Mesodermal cell (in vitro differentiated cells): ENCODE results near the gene JSRP1.

Experiments
- H3K27ac ChIP-seq: 2 replicates; pipeline ENCODE4 v1.7.0; 2013; ENCODE audit warnings: mild to moderate bottlenecking, low read depth, low read length, moderate library complexity; ENCODE audit not compliant: severe bottlenecking
- H3K36me3 ChIP-seq: 2 replicates; pipeline ENCODE4 v1.7.1; 2013; ENCODE audit warnings: mild to moderate bottlenecking, low read length, moderate library complexity; ENCODE audit not compliant: control insufficient read depth, insufficient read depth
- H3K4me1 ChIP-seq: one replicate; pipeline ENCODE4 v1.7.1; 2013; ENCODE audit warnings: mild to moderate bottlenecking, low read length; ENCODE audit not compliant: insufficient read depth, control insufficient read depth, poor library complexity, severe bottlenecking
- H3K4me3 ChIP-seq: 2 replicates; pipeline ENCODE4 v1.7.0; 2013; ENCODE audit warnings: low read length, control low read depth, mild to moderate bottlenecking; ENCODE audit not compliant: insufficient read depth, poor library complexity, severe bottlenecking; ENCODE audit errors: extremely low read depth
- H3K9me3 ChIP-seq: 2 replicates; pipeline ENCODE4 v1.7.1; 2013; ENCODE audit warnings: mild to moderate bottlenecking, low read length, moderate library complexity; ENCODE audit not compliant: control insufficient read depth
- WGBS, 2 experiments: methylation state at CpG; one replicate each; pipeline ENCODE4 v1.1.5; 2013; ENCODE audit warnings: missing lambda C conversion rate in 2 of 2; ENCODE audit not compliant: insufficient coverage in 2 of 2; 5-methylcytosine and 5-hydroxymethylcytosine counted together

JSRP1 gene

GRCh38 chr19:2270423-2271233, 14.4 kb upstream of the JSRP1 start:
- Histone ChIP-seq H3K4me3 (peak overlapping the region; percentile 100), H3K9me3 (no peaks in the 10 kb centered on the region), H3K36me3 (peaks cover 42% of the 10 kb centered on the region), H3K27ac (peak overlapping the region; percentile 83), H3K4me1 (peaks cover 22% of the 10 kb centered on the region)
- 0 to 1% methylated on average over 39 to 70 of the region's 88 CpGs for WGBS, 2 experiments

GRCh38 chr19:2270157-2270422, 13.9 kb upstream of the JSRP1 start:
- H3K27ac ChIP-seq, result peak overlapping the region; percentile 83
- 0% methylated on average over 30 of the region's 30 CpGs for WGBS, 2 experiments
- peaks cover 38% of the 10 kb centered on the region for H3K36me3 ChIP-seq
- H3K9me3 ChIP-seq, result no peaks in the 10 kb centered on the region
- H3K4me3 ChIP-seq, result peak overlapping the region; percentile 100
- H3K4me1 ChIP-seq, result peaks cover 22% of the 10 kb centered on the region

DNA sequence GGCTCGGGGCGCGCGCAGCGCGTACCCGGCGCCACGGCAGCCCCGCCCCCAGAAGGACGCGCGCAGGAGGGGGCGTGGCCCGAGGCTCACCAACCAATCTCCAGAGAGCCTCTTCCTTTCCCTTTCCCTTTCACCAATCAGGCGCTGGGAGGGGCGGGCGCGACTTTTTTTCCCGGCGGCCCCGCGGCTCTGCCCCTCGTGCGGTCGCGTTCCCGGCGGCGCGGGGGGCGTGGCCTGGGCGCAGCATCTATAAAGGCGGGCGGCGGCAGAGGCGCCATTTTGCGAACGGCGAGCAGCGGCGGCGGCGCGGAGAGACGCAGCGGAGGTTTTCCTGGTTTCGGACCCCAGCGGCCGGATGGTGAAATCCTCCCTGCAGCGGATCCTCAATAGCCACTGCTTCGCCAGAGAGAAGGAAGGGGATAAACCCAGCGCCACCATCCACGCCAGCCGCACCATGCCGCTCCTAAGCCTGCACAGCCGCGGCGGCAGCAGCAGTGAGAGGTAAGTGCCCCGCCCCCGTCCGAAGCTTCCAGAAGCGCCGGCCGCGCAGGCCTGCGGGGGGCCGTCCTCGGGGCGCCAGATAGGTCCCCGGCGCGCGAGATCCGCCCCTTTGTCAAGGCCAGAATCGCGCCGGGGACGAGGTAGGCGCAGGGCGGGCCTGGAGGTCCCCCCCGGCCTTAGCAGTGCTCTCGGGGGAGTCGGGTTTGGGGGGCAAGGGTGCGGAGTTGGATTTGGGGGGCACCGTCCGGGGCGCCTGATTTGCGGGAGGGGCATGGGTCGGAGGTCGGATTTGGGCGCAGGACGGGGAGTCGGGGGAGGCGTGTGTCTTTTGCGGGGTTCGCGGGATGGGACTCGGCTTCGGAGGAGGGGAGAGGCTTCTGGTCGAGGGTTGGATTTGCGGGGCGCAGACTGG, 13.3 kb upstream of the JSRP1 start:
- Histone ChIP-seq H3K9me3 (no peaks in the 10 kb centered on the region), H3K27ac (peak overlapping the region; percentile 83), H3K36me3 (peaks cover 36% of the 10 kb centered on the region), H3K4me3 (peak overlapping the region; percentile 100), H3K4me1 (peaks cover 22% of the 10 kb centered on the region)
- 0% methylated on average over 54 to 69 of the region's 103 CpGs for WGBS, 2 experiments

DNA sequence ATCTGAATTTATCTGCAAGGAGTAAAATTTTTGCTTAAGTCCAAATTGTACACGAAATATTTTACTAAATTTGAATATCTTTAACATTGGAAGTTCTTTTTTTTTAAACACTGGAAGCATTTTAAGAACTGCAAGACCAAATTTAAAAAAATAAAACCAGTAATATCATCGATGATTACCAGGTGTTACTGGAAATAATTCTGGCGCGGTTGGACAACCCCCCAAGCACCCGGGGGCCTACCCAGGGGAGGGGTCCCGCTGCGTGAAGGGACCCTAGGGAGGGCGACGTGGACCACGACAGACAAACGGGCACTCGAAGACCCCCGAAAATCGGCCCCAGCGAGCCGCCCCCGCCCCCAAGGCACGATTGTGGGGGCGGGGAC, 12.6 kb upstream of the JSRP1 start:
- H3K4me3 ChIP-seq, result peak overlapping the region; percentile 100
- no peak overlapping the region for H3K27ac ChIP-seq
- WGBS, 2 experiments, result 3 to 5% methylated on average over 16 to 18 of the region's 19 CpGs
- H3K9me3 ChIP-seq, result no peaks in the 10 kb centered on the region
- H3K4me1 ChIP-seq, result peaks cover 17% of the 10 kb centered on the region
- H3K36me3 ChIP-seq, result peaks cover 30% of the 10 kb centered on the region

DNA sequence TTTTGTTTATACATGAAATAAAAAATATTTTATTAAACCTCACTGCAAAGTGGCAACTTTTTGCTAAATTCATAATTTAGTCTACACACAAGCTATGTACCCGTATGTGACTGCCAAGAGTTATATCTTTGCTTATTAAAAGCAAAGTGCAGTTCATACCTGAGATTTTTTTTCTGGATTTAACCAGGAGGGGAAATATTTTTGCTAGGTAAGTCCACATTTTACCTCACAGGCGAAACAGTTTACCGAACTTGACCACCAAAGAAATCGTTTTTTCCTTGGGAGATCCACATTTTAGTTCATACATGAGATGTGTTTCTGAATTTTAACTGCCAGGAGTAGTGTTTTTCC, 12.2 kb upstream of the JSRP1 start:
- WGBS, 2 experiments, result 79% methylated on average over 3 of the region's 4 CpGs
- peaks cover 28% of the 10 kb centered on the region for H3K36me3 ChIP-seq
- peaks cover 15% of the 10 kb centered on the region for H3K4me1 ChIP-seq
- H3K9me3 ChIP-seq, result no peaks in the 10 kb centered on the region
- H3K4me3 ChIP-seq, result peak overlapping the region; percentile 100
- H3K27ac ChIP-seq, result no peak overlapping the region

GRCh38 chr19:2266183-2266993, 10.2 kb upstream of the JSRP1 start:
- peaks cover 8% of the 10 kb centered on the region for H3K36me3 ChIP-seq
- no peak overlapping the region for H3K27ac ChIP-seq
- H3K4me1 ChIP-seq, result peaks cover 5% of the 10 kb centered on the region
- H3K9me3 ChIP-seq, result no peaks in the 10 kb centered on the region
- 79 to 90% methylated on average over 11 to 14 of the region's 18 CpGs for WGBS, 2 experiments
- no peak overlapping the region for H3K4me3 ChIP-seq

GRCh38 chr19:2261438-2262172, 5.4 kb upstream of the JSRP1 start:
- no peaks in the 10 kb centered on the region for H3K36me3 ChIP-seq
- H3K4me1 ChIP-seq, result peaks cover 3% of the 10 kb centered on the region
- no peaks in the 10 kb centered on the region for H3K9me3 ChIP-seq
- H3K27ac ChIP-seq, result no peak overlapping the region
- WGBS, 2 experiments, result 93 to 94% methylated on average over 5 of the region's 7 CpGs
- H3K4me3 ChIP-seq, result no peak overlapping the region

DNA sequence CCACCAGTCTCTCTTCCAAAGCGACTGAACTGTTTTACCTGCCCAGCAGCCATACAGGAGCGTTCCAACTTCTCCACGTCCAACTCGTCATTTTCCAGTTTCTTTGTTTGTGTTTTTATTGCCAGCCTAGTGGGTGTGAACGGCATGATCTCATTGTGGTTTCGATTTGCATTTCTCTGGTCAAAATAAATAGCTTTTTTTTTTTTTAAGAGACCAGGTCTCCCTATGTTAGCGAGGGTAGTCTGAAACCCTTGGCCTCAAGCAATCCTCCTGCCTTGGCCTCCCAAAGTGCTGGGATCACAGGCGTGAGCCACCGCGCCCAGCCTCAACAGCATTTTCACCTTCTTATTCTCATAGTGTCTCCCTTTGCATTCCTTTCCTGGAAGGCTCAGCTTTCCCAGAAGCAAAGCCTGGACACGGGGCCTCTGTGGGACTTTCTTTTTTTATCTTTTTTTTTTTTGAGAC, 4.2 kb upstream of the JSRP1 start:
- Histone ChIP-seq H3K4me3 (no peak overlapping the region), H3K27ac (no peak overlapping the region), H3K4me1 (no peaks in the 10 kb centered on the region), H3K36me3 (no peaks in the 10 kb centered on the region), H3K9me3 (no peaks in the 10 kb centered on the region)
- 92% methylated on average over 7 to 11 of the region's 11 CpGs for WGBS, 2 experiments

DNA sequence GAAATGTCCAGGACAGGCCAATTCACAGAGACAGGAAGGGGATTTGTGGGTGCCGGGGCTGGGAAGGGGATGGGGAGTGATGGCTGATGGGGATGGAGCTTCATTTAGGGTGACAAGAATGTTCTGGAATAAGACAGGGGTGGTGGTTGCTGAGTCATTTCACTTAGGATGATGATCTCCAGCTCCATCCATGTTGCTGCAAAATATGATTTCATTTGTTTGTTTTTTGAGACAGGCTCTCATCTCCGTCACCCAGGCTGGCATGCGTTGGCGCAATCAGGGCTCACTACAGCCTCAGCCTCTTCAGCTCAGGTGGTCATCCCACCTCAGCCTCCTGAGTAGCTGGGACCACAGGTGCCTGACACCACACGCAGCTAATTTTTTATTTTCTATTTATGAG, 3.1 kb upstream of the JSRP1 start:
- no peaks in the 10 kb centered on the region for H3K36me3 ChIP-seq
- no peaks in the 10 kb centered on the region for H3K4me1 ChIP-seq
- no peaks in the 10 kb centered on the region for H3K9me3 ChIP-seq
- no peak overlapping the region for H3K4me3 ChIP-seq
- WGBS, 2 experiments, result 94 to 97% methylated on average over 3 to 5 of the region's 5 CpGs
- no peak overlapping the region for H3K27ac ChIP-seq
